Left lobe of liver (tissue), 2 donors: ENCODE data around the gene DHX58. TPM values are rescaled to one million over a fixed set of nuclear protein-coding genes. Genes with fewer than 3 reads are reported as not detected.
A peak's percentile ranks its signal among the peaks of the same experiment; 100 is the strongest.
"Not testable (repeated sequence)": the region's sequence is repeated elsewhere in the genome, so short reads cannot be mapped to it uniquely, and the experiment has no call there.

ENCODE experiments used
- ATAC-seq: fragments of 200-7000 bp; cut with Tn5 transposase; one replicate; pipeline ENCODE4 v1.9.1; 2020; ENCODE audit warnings: mild to moderate bottlenecking, moderate library complexity
- DNase-seq: peaks from one replicate; pipeline ENCODE4 v3.0.0-alpha.2; 2020; ENCODE audit warnings: low spot score
- total RNA-seq: library from RNA; stranded (reverse); gene quantifications from one replicate; pipeline ENCODE4 v1.2.1, GENCODE V29; 2021
- donor health status: DM: no; HTN: no; CAD: no; lungs with moderate emphysema.
- donor health status: DM: no; HTN: yes; CAD: no.

DHX58 gene
- total RNA-seq, result 30.3 TPM

GRCh38 chr17:42112552-42113176, at the start of gene DHX58:
Gene DHX58, minus strand, starts transcription at chr17:42112714. Its CDS starts 822 bp downstream, at chr17:42111892.
- DNase-seq (peak; percentile 77), ATAC-seq (peak; percentile 74)

GRCh38 chr17:42160531-42160910, 48.0 kb upstream of the DHX58 start:
- DNase-seq (no peak), ATAC-seq (no peak)

GRCh38 chr17:42159796-42160530, 47.4 kb upstream of the DHX58 start:
- ATAC-seq, result no peak
- DNase-seq, result no peak

- DNase-seq, result no peak
Observed at GRCh38 chr17:42155614-42156045, 43.1 kb upstream of the DHX58 start.

GRCh38 chr17:42153919-42154742, 41.6 kb upstream of the DHX58 start:
- DNase-seq, result no peak
- peak; percentile 44 for ATAC-seq

More at GRCh38 chr17:42155614-42156045, 43.1 kb upstream of the DHX58 start:
- ATAC-seq, result no peak

- DNase-seq, result no peak
- ATAC-seq, result no peak
Observed at GRCh38 chr17:42146911-42147607, 34.5 kb upstream of the DHX58 start.

- ATAC-seq, DNase-seq: not testable (repeated sequence)
Observed at GRCh38 chr17:42143138-42143537, 30.6 kb upstream of the DHX58 start.

- no peak for DNase-seq
- ATAC-seq, result no peak
Observed at GRCh38 chr17:42142371-42142896, 29.9 kb upstream of the DHX58 start.

GRCh38 chr17:42141382-42141781, 28.9 kb upstream of the DHX58 start:
- ATAC-seq (peak; percentile 36), DNase-seq (no peak)

GRCh38 chr17:42140690-42141089, 28.2 kb upstream of the DHX58 start:
- not testable (repeated sequence) for DNase-seq, ATAC-seq

GRCh38 chr17:42138749-42139492, 26.4 kb upstream of the DHX58 start:
- ATAC-seq (no peak), DNase-seq (no peak)

GRCh38 chr17:42136654-42137051, 24.1 kb upstream of the DHX58 start:
- no peak for ATAC-seq
- no peak for DNase-seq

GRCh38 chr17:42135664-42136653, 23.4 kb upstream of the DHX58 start:
- peak; percentile 89 for DNase-seq
- ATAC-seq, result peak; percentile 96

GRCh38 chr17:42135151-42135550, 22.6 kb upstream of the DHX58 start:
- ATAC-seq (no peak), DNase-seq (no peak)

GRCh38 chr17:42133461-42134041, 21.0 kb upstream of the DHX58 start:
- DNase-seq, result no peak
- ATAC-seq, result no peak

GRCh38 chr17:42132941-42133340, 20.4 kb upstream of the DHX58 start:
- ATAC-seq (no peak), DNase-seq (no peak)

GRCh38 chr17:42131981-42132432, 19.5 kb upstream of the DHX58 start:
- ATAC-seq (no peak), DNase-seq (no peak)

- no peak for DNase-seq
- ATAC-seq, result no peak
Observed at GRCh38 chr17:42131232-42131631, 18.7 kb upstream of the DHX58 start.
